ENCODE results near the gene KIF19.

The KIF19 gene

DNA sequence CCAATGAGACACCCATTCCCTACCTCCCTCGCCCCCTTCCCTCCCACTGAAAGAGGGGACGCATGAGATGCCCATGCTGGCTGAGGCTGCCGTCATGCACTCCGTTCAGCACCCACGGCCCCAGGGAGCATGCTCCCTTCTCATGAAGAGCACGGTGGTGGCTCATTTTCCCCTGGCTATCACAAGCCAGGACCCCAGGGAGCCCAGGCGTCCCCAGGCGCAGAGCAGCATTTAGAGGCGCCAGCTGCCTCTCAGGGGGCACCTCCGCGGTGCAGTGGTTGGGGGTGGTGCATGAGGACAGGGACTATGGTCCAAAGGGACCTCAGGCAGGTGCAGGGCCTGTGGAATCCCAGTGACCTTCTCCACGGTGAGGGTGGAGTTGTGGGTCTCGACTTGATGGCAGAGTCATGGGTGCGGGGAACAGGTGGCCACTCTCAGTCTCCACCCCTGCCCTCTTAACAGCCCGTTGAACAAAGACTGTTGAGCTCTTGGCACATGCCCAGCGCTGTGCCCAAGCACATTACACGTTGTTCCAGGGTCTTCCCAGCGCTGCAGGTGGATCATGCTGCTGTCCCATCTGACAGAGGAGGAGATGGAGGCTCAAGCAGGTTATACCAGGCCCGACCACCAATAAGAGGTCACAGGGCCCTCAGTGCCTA, 13.6 kb downstream of the KIF19 start:
- no peak for TF ChIP-seq CTCF (IDR thresholded peaks at IDR 0.05; ENCODE audit: borderline replicate concordance, insufficient read depth, low read depth, low read length)
- H3K4me3 ChIP-seq (ENCODE audit: low read depth, low read length): no peak overlapping the region

GRCh38 chr17:74340470-74341023, 14.5 kb downstream of the KIF19 start:
- no peak for TF ChIP-seq CTCF (IDR thresholded peaks at IDR 0.05; ENCODE audit: borderline replicate concordance, insufficient read depth, low read depth, low read length)
- H3K4me3 ChIP-seq (ENCODE audit: low read depth, low read length): no peak overlapping the region

DNA sequence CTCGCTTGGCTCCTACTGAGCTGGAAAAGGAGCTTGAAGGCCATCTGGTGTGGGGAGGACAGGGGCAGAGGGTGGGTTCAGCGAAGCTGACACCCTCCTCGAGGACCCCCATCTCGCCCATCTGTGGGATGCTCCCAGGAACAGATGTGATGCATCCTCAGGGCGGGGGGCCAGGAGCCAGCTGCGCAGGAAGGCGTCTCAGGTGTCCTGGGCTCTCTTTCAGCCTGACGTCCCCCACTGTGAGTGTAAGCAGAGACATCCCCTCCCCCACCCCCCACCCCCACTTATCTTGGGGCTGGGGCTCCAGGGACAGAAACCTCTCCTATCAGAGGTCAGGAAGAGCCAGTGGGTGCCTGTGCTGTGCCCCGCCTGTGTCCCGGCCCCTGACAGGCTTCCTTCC, 16.2 kb downstream of the KIF19 start:
- H3K4me3 ChIP-seq (ENCODE audit: low read depth, low read length): no peak overlapping the region
- TF ChIP-seq CTCF (IDR thresholded peaks at IDR 0.05; ENCODE audit: borderline replicate concordance, insufficient read depth, low read depth, low read length): no peak

DNA sequence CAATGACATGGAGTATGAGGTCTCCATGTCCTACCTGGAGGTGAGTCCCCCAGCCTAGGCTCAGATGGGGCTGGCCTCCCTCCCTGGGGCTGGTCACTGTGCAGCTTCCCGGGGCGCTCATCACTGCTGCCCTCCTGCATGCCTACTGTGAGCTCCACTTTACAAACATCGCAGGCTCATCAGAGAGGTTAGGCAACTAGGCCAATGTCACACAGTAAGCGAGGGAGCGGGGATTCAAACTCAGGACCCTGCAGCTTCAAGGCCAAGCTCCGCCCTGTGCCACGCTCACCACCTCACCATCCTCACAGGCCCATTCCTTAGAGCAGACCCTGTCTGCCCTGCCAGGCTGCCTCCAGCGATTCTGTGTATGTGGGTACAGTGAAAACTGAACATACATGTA, 17.1 kb downstream of the KIF19 start:
- no peak overlapping the region for H3K4me3 ChIP-seq (ENCODE audit: low read depth, low read length)
- no peak for TF ChIP-seq CTCF (IDR thresholded peaks at IDR 0.05; ENCODE audit: borderline replicate concordance, insufficient read depth, low read depth, low read length)

GRCh38 chr17:74343526-74344284, 17.7 kb downstream of the KIF19 start:
- TF ChIP-seq CTCF (IDR thresholded peaks at IDR 0.05; ENCODE audit: borderline replicate concordance, insufficient read depth, low read depth, low read length): no peak
- H3K4me3 ChIP-seq (ENCODE audit: low read depth, low read length): no peak overlapping the region

DNA sequence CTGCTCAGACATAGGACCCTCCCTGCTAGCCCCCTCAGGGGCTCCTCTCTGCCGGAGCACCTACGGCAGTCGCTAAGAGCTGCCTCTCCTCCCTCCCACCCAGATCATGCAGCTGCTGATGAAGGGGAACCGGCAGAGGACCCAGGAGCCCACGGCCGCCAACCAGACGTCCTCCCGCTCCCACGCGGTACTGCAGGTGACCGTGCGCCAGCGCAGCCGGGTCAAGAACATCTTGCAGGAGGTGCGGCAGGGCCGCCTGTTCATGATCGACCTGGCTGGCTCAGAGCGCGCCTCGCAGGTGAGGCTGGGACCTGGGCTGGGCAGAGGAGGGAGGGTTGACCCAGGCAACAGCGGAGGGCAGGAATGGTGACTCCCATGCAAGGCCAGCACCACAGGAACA, 18.6 kb downstream of the KIF19 start:
- H3K4me3 ChIP-seq (ENCODE audit: low read depth, low read length): no peak overlapping the region
- TF ChIP-seq CTCF (IDR thresholded peaks at IDR 0.05; ENCODE audit: borderline replicate concordance, insufficient read depth, low read depth, low read length): no peak

Data from GM12875 (cell line).